IMR-90 (cell line): ENCODE data around the gene IL21R. TPM values are rescaled to one million over a fixed set of nuclear protein-coding genes. Genes with fewer than 3 reads are reported as not detected.

Experiments used
- ATAC-seq: fragments of 200-7000 bp; cut with Tn5 transposase; 2 replicates; pipeline ENCODE4 v1.9.1; 2020; ENCODE audit warnings: low read depth, mild to moderate bottlenecking, moderate library complexity
- BruUV-seq: library from RNA; stranded (reverse); fragments of 400-500 nt; replicated peaks from 2 replicates; lab custom pipeline; 2021; lab: Mats Ljungman, UMichigan
- CTCF ChIA-PET: fragments of 300-600 bp; formaldehyde crosslinking; extraction: SDS; loops from one replicate; lab custom pipeline; 2021; ENCODE audit warnings: antibody characterized with exemption; lab: Yijun Ruan, JAX
- POLR2A ChIA-PET: fragments of 300-600 bp; sonication (Branson Sonifier 250); formaldehyde crosslinking; loops from one replicate; lab custom pipeline; 2022; ENCODE audit warnings: antibody characterized with exemption; ENCODE audit not compliant: unreplicated experiment; lab: Charles Lee
- DNase-seq: peaks from one replicate; pipeline ENCODE4 v3.0.0; 2013
- H2AFZ ChIP-seq: replicated peaks from 2 replicates; pipeline ENCODE3; 2013; ENCODE audit warnings: low read length, mild to moderate bottlenecking; ENCODE audit not compliant: poor library complexity
- H2AK5ac ChIP-seq: 2 replicates; pipeline ENCODE4 v1.6.1; 2013; ENCODE audit warnings: low read depth, low read length, inconsistent platforms
- H2AK9ac ChIP-seq: replicated peaks from 2 replicates; pipeline ENCODE3; 2013; ENCODE audit warnings: mild to moderate bottlenecking, low read depth, low read length, moderate library complexity; ENCODE audit not compliant: poor library complexity
- H2BK120ac ChIP-seq: 2 replicates; pipeline ENCODE4 v1.6.1; 2013; ENCODE audit warnings: low read depth, low read length, inconsistent platforms
- H2BK15ac ChIP-seq: 3 replicates; pipeline ENCODE4 v1.6.1; 2013; ENCODE audit warnings: low read depth, low read length, inconsistent platforms
- H2BK20ac ChIP-seq: 2 replicates; pipeline ENCODE4 v1.6.1; 2013; ENCODE audit warnings: low read depth, mild to moderate bottlenecking, inconsistent platforms, low read length, moderate library complexity
- H2BK5ac ChIP-seq: 2 replicates; pipeline ENCODE4 v1.6.1; 2013; ENCODE audit warnings: mild to moderate bottlenecking, low read depth, low read length, inconsistent platforms; ENCODE audit not compliant: poor library complexity, severe bottlenecking
- H3K14ac ChIP-seq: replicated peaks from 2 replicates; pipeline ENCODE4 v1.6.1; 2013; ENCODE audit warnings: low read depth, low read length, inconsistent platforms
- H3K18ac ChIP-seq: 2 replicates; pipeline ENCODE4 v1.6.1; 2013; ENCODE audit warnings: low read depth, low read length, control low read depth
- H3K23ac ChIP-seq: 2 replicates; pipeline ENCODE4 v1.6.1; 2013; ENCODE audit warnings: low read depth, low read length, inconsistent platforms
- H3K27ac ChIP-seq: 2 replicates; pipeline ENCODE4 v1.5.1; 2013; ENCODE audit warnings: mild to moderate bottlenecking, control low read depth, low read length; ENCODE audit not compliant: insufficient read depth
- H3K27me3 ChIP-seq: 2 replicates; pipeline ENCODE4 v1.6.1; 2013; ENCODE audit warnings: low read length; ENCODE audit not compliant: control insufficient read depth, insufficient read depth
- H3K36me3 ChIP-seq: 2 replicates; pipeline ENCODE4 v1.6.1; 2013; ENCODE audit warnings: low read length, mixed read lengths; ENCODE audit not compliant: control insufficient read depth, insufficient read depth
- H3K4ac ChIP-seq: 2 replicates; pipeline ENCODE4 v1.6.1; 2013; ENCODE audit warnings: low read depth, low read length, inconsistent platforms
- H3K4me1 ChIP-seq: 2 replicates; pipeline ENCODE4 v1.6.1; 2013; ENCODE audit warnings: low read length, mixed read lengths; ENCODE audit not compliant: control insufficient read depth, insufficient read depth
- H3K4me2 ChIP-seq: 2 replicates; pipeline ENCODE4 v1.6.1; 2013; ENCODE audit warnings: low read depth, mild to moderate bottlenecking, control low read depth, low read length, moderate library complexity
- H3K4me3 ChIP-seq: 2 replicates; pipeline ENCODE4 v1.5.1; 2013; ENCODE audit warnings: low read depth, mild to moderate bottlenecking, control low read depth, low read length, moderate library complexity; ENCODE audit not compliant: insufficient read depth
- H3K56ac ChIP-seq: 2 replicates; pipeline ENCODE4 v1.6.1; 2013; ENCODE audit warnings: low read length, inconsistent platforms; ENCODE audit not compliant: insufficient read depth; ENCODE audit errors: extremely low read depth
- H3K79me1 ChIP-seq, 2 experiments: 2 replicates each; pipeline ENCODE4 v1.6.1; 2013; ENCODE audit warnings: low read length in 2 of 2, inconsistent platforms in 1 of 2, low read depth in 1 of 2
- H3K9ac ChIP-seq: 2 replicates; pipeline ENCODE4 v1.6.1; 2013; ENCODE audit warnings: low read depth, low read length, control low read depth
- H3K9me1 ChIP-seq: 2 replicates; pipeline ENCODE4 v1.6.1; 2013; ENCODE audit warnings: low read length, inconsistent platforms; ENCODE audit not compliant: insufficient read depth
- H3K9me3 ChIP-seq: 2 replicates; pipeline ENCODE4 v1.6.1; 2013; ENCODE audit warnings: low read length; ENCODE audit not compliant: control insufficient read depth, insufficient read depth
- H4K20me1 ChIP-seq: 2 replicates; pipeline ENCODE4 v1.6.1; 2013; ENCODE audit warnings: low read length, inconsistent platforms; ENCODE audit not compliant: insufficient read depth
- H4K5ac ChIP-seq: 2 replicates; pipeline ENCODE4 v1.6.1; 2013; ENCODE audit warnings: mild to moderate bottlenecking, low read depth, low read length, control low read depth
- H4K8ac ChIP-seq, 2 experiments: 2 replicates each; pipeline ENCODE4 v1.6.1; 2013; ENCODE audit warnings: low read depth in 2 of 2, low read length in 2 of 2, control low read depth in 1 of 2, inconsistent platforms in 1 of 2
- H4K91ac ChIP-seq: 2 replicates; pipeline ENCODE4 v1.6.1; 2013; ENCODE audit warnings: low read depth, low read length, inconsistent platforms; ENCODE audit not compliant: insufficient read depth
- BHLHE40 ChIP-seq: fragments of 150-350 bp; IDR thresholded peaks from 2 replicates; pipeline ENCODE4 v1.6.1; 2016; ENCODE audit warnings: mild to moderate bottlenecking, low read depth, low read length
- CEBPB ChIP-seq: IDR thresholded peaks from 2 replicates; pipeline ENCODE4 v1.6.1; 2012; ENCODE audit warnings: low read depth, low read length, improper control_type of control experiment
- CHD1 ChIP-seq: IDR thresholded peaks from 2 replicates; pipeline ENCODE4 v1.6.1; 2012; ENCODE audit warnings: low read depth, low read length, improper control_type of control experiment
- CTCF ChIP-seq: conservative IDR thresholded peaks from 2 replicates; pipeline ENCODE4 v1.5.1; 2012; ENCODE audit warnings: mild to moderate bottlenecking, low read depth, low read length, improper control_type of control experiment
- MAFK ChIP-seq: IDR thresholded peaks from 2 replicates; pipeline ENCODE4 v1.6.1; 2012; ENCODE audit warnings: low read depth, low read length, improper control_type of control experiment
- MAZ ChIP-seq: IDR thresholded peaks from 2 replicates; pipeline ENCODE4 v1.6.1; 2012; ENCODE audit warnings: low read depth, mild to moderate bottlenecking, low read length, improper control_type of control experiment, moderate library complexity, borderline replicate concordance
- MXI1 ChIP-seq: IDR thresholded peaks from 2 replicates; pipeline ENCODE4 v1.6.1; 2012; ENCODE audit warnings: low read depth, mild to moderate bottlenecking, low read length, moderate library complexity, borderline replicate concordance
- NFE2L2 ChIP-seq: fragments of 150-350 bp; IDR thresholded peaks from 2 replicates; pipeline ENCODE4 v1.6.1; 2016; ENCODE audit warnings: low read depth, mild to moderate bottlenecking, low read length
- POLR2A ChIP-seq: IDR thresholded peaks from 2 replicates; pipeline ENCODE4 v1.6.1; 2012; ENCODE audit warnings: mild to moderate bottlenecking, low read depth, low read length
- RCOR1 ChIP-seq: IDR thresholded peaks from 2 replicates; pipeline ENCODE4 v1.6.1; 2012; ENCODE audit warnings: mild to moderate bottlenecking, low read length, improper control_type of control experiment; ENCODE audit not compliant: insufficient replicate concordance
- RFX5 ChIP-seq: IDR thresholded peaks from 2 replicates; pipeline ENCODE4 v1.8.0; 2012; ENCODE audit warnings: low read depth, mild to moderate bottlenecking, low read length, moderate library complexity
- SMC3 ChIP-seq: fragments of 150-350 bp; IDR thresholded peaks from 2 replicates; pipeline ENCODE4 v1.6.1; 2016; ENCODE audit warnings: low read depth, mild to moderate bottlenecking, antibody characterized with exemption, low read length, moderate library complexity
- USF2 ChIP-seq: fragments of 150-350 bp; IDR thresholded peaks from 2 replicates; pipeline ENCODE4 v1.6.1; 2017; ENCODE audit warnings: mild to moderate bottlenecking, antibody characterized with exemption, low read length, low read depth
- WGBS, 2 experiments: methylation state at CpG; one replicate each; pipeline versions ENCODE4 v1.1.5 to v1.1.7; 2013; ENCODE audit warnings: missing lambda C conversion rate in 2 of 2; ENCODE audit not compliant: insufficient read length in 1 of 2; ENCODE audit errors: extremely low coverage in 2 of 2; 5-methylcytosine and 5-hydroxymethylcytosine counted together
- dilution Hi-C: fragments of 300-500 bp; cut with HindIII; formaldehyde crosslinking; loops from one replicate; pipeline ENCODE4 v1.14.3; 2018; ENCODE audit warnings: low sequenced_read_pairs; ENCODE audit not compliant: unreplicated experiment
- in situ Hi-C: fragments of 300-500 bp; cut with MboI; formaldehyde crosslinking; loops from 3 replicates; pipeline ENCODE4 v1.14.3; 2019; ENCODE audit warnings: low sequenced_read_pairs, inconsistent platforms, mixed read lengths
- intact Hi-C: fragments of 100-400 bp; cut with micrococcal nuclease; formaldehyde crosslinking; loops from 2 replicates; pipeline ENCODE4 v1.10.0; 2022
- polyA plus RNA-seq, 3 experiments: library from polyadenylated mRNA; depleted of rRNA; stranded (reverse); fragments of >200 nt; gene quantifications; 2 replicates each; pipeline ENCODE4 v1.2.3, GENCODE V29; 2012; ENCODE audit warnings: low replicate concordance in 1 of 3
- total RNA-seq: library from RNA; depleted of rRNA; stranded (reverse); fragments of >200 nt; gene quantifications from 2 replicates; pipeline ENCODE4 v1.2.3, GENCODE V29; 2012
- TF ChIP-seq, protein P1 (sequence below): fragments of 150-350 bp; IDR thresholded peaks from 2 replicates; pipeline ENCODE4 v1.6.1; 2016; ENCODE audit warnings: low read depth, mild to moderate bottlenecking, low read length, moderate library complexity, borderline replicate concordance

IL21R gene
- total and polyA plus RNA-seq, 2 of the 4 experiments (the other 2 are of a cell fraction), result 0.72 to 0.97 TPM

GRCh38 chr16:27437946-27438345 lies 36.0 kb downstream of the IL21R start:
- in situ Hi-C loops (no loop called here), intact Hi-C loops (no loop called here), dilution Hi-C loops (no loop called here)
- H3K79me1 ChIP-seq, result no peaks in the 10 kb centered on the region; a peak in 1 of 4 replicates
- H3K9me1 ChIP-seq, result peaks cover 12% of the 10 kb centered on the region
- H3K27me3 ChIP-seq, result no peaks in the 10 kb centered on the region
- H3K27ac ChIP-seq, result no peak overlapping the region
- H3K4ac ChIP-seq, result no peak overlapping the region
- H3K4me2 ChIP-seq, result no peak overlapping the region
- H2BK120ac ChIP-seq, result no peak overlapping the region
- DNase-seq (no peak), ATAC-seq (no peak)
- H3K9me3 ChIP-seq, result no peaks in the 10 kb centered on the region
- no peak overlapping the region for H3K56ac ChIP-seq
- no TSS peak for BruUV-seq
- POLR2A ChIA-PET, result no interaction called here
- no peak for TF ChIP-seq POLR2A
- no peak for TF ChIP-seq CTCF
- TF ChIP-seq, protein P1, sequence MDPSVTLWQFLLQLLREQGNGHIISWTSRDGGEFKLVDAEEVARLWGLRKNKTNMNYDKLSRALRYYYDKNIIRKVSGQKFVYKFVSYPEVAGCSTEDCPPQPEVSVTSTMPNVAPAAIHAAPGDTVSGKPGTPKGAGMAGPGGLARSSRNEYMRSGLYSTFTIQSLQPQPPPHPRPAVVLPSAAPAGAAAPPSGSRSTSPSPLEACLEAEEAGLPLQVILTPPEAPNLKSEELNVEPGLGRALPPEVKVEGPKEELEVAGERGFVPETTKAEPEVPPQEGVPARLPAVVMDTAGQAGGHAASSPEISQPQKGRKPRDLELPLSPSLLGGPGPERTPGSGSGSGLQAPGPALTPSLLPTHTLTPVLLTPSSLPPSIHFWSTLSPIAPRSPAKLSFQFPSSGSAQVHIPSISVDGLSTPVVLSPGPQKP, result no peak
- TF ChIP-seq NFE2L2, result no peak
- TF ChIP-seq USF2, result no peak
- TF ChIP-seq MXI1, result no peak
- no peak for TF ChIP-seq MAFK
- TF ChIP-seq CHD1, result no peak
- TF ChIP-seq CEBPB, result no peak
- TF ChIP-seq MAZ, result no peak
- no peak for TF ChIP-seq RFX5
- no peak for TF ChIP-seq RCOR1
- TF ChIP-seq SMC3, result no peak
- TF ChIP-seq BHLHE40, result no peak
- H4K5ac ChIP-seq, result no peak overlapping the region
- no peaks in the 10 kb centered on the region; the same call in 1 of the 2 replicates for H3K36me3 ChIP-seq
- no peak overlapping the region for H2BK5ac ChIP-seq
- H3K23ac ChIP-seq, result no peak overlapping the region
- no peak overlapping the region for H2AFZ ChIP-seq
- no peak overlapping the region for H3K9ac ChIP-seq
- no peaks in the 10 kb centered on the region; the same call in 1 of the 2 replicates for H3K4me1 ChIP-seq
- no peak overlapping the region for H2AK9ac ChIP-seq
- H2BK20ac ChIP-seq, result no peak overlapping the region
- no peak overlapping the region for H4K8ac ChIP-seq
- H3K18ac ChIP-seq, result no peak overlapping the region
- no peak overlapping the region for H2AK5ac ChIP-seq
- H3K4me3 ChIP-seq, result no peak overlapping the region
- no peak overlapping the region for H4K91ac ChIP-seq
- H4K20me1 ChIP-seq, result no peaks in the 10 kb centered on the region
- no CpG with 5 or more reads among the region's 6 CpGs for WGBS, 2 experiments
- CTCF ChIA-PET, result no interaction called here
- H2BK15ac ChIP-seq, result no peak overlapping the region
- H3K14ac ChIP-seq, result no peak overlapping the region
